GM19397 (cell line): ENCODE measurements around the gene ECHS1.
"Not testable (repeated sequence)": the region's sequence is repeated elsewhere in the genome, so short reads cannot be mapped to it uniquely, and the experiment has no call there.

ENCODE experiments used
- ATAC-seq: cut with Tn5 transposase; IDR thresholded peaks from one replicate; pipeline ENCODE4 v1.9.1; 2021; ENCODE audit warnings: mild to moderate bottlenecking, moderate library complexity; ENCODE audit not compliant: unreplicated experiment

Gene ECHS1

DNA sequence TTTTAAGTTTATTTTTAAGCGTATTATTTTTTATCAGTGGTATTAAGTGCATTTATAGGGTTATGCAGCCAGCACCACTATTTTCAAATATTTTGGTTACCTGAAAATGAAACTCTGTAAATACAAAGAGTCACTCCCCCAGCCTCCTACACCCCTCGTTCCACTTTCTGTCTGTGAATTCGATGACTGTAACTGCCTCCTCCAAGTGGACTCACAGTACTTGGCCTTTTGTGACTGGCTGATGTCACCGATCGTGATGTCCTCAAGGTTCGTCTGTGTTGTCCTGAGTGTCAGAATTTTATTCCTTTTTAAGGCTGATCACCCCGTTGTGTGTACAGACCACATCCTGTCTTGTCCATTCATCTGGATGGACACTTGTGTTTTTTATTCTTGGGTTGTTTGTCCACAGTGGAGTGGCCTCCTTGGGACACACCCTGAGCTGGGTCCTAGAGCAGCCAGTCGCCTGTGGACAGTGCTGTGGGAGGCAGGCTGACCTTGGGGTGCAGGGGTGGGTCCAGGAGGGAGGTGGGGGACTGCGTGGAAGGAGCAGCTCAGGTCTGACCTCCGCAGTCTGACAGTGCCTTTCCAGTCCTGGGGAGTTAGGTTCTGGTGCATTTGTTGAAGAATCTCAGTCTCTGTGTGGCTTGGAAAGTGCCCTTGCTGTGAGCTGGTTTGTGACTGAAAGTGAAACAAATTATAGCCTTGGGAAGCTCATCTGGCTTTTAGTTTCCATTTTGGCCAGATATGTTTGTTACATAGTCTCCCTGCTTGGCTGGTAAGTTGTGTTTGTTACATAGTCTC is 27.7 kb upstream of the ECHS1 start:
- no peak for ATAC-seq

DNA sequence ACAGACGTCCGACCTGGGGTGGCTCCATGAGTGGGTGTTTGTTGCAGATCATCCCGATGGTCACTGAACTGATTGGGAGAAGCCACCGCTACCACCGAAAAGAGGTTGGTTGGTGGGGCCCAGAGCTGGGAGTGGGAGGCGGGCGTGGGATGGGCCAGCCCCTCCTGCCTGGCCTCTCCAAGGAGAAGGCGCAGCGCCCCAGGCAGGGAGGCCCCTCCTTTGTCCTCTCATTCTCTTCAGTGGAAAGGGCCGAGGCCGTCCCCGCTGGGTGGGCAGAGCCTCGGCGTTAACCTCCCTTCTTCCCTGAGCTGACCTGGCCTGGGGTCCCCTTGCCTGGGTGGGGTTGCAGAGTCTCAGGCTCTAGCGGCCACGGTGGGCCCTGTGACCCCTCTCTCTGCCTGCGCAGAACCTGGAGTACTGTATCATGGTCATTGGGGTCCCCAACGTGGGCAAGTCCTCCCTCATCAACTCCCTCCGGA is 26.0 kb upstream of the ECHS1 start:
- no peak for ATAC-seq

DNA sequence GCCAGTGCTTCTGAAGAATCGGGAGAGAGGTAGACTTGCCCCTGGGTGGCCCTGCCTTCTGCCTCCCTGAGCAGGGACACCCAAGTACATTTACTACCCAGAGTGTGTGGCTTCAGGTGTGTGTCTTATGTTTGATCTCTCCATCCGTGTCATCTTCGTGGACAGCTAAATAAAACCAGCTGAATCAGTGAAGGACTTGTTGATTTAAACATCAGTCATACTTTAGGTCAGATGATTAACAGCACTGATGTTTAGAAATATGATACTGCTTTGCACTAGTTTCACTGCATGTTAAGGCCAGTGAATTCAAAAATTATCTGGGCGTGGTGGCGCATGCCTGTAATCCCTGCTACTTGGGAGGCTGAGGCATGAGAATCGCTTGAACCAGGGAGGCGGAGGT is 24.8 kb upstream of the ECHS1 start:
- ATAC-seq: no peak

DNA sequence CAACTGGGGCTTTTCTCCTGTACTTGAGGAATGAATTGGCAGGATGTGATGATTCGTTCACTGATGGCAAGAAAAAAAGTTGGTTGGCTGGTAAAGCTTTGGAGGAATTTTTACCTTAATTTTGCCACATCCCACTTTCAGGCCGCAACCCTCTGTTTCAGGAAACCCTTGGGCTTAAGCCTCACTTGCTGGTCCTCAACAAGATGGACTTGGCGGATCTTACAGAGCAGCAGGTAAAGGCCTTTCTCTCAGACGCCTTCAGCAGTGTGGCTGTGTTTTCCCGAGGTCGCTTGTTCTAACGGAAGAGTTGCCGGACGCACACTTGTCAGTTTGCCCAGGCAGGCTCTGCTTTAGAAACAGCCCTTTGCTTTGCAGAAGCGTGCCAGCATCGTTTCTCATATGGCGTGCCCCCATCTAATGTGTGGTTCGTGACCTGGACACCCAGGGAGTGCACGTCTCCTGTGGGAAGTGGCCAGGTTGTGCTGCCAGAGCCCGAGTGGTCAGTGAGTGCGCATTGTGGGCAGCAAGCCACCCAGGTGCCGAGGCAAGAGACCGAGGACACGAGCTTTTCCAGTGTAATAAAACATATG is 23.0 kb upstream of the ECHS1 start:
- ATAC-seq: no peak

DNA sequence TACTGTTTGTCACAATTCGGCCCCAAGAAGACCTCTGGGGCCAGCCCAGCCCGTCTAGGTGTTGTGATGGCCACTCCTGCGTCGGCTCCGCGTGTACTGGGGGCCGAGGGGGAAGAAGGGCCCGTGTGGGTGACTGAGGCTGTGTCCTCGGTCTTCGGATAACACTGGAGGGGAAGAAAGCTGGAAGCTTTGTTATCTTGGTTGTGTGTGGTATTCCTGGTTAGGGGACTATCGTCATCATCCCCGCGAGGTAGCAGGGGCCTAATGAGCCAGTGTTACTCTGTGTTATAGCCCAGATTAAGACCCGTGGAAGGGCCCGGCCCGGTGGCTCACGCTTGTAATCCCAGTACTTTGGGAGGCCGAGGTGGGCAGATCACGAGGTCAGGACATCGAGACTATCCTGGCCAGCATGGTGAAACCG is 21.7 kb upstream of the ECHS1 start:
- no peak for ATAC-seq

DNA sequence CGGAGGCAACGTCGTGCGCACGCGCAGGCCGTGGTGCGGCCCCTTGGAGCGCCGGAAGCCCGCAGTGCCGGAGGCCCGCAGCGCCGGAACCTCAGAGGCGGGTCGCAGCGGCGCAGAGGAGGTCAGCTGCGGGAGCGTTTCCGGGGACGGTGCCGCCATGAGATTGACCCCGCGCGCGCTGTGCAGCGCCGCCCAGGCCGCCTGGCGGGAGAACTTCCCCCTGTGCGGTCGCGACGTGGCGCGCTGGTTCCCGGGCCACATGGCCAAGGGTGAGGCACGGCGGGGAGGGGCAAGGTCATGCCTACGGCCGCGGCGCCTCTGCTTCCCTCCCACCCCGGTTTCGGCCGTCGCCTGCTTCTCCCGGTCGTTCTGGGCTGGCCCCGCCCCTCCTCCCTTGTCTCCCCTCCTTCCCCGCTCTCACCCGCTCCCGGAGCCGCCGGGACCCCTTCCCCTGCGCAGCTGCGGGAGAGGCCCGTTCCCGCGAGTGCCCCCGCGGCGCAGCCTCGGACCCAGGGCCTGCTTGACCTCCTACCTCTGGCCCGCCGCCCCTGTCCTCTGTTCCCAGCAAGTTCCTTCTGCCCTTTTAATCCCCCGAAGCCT is 21.0 kb upstream of the ECHS1 start, which contains the start of gene MTG1:
Gene MTG1, plus strand, starts transcription at position 94 of the 600 bp plus-strand sequence. Its CDS starts 64 bp downstream, at position 158.
- peak; percentile 68 for ATAC-seq

DNA sequence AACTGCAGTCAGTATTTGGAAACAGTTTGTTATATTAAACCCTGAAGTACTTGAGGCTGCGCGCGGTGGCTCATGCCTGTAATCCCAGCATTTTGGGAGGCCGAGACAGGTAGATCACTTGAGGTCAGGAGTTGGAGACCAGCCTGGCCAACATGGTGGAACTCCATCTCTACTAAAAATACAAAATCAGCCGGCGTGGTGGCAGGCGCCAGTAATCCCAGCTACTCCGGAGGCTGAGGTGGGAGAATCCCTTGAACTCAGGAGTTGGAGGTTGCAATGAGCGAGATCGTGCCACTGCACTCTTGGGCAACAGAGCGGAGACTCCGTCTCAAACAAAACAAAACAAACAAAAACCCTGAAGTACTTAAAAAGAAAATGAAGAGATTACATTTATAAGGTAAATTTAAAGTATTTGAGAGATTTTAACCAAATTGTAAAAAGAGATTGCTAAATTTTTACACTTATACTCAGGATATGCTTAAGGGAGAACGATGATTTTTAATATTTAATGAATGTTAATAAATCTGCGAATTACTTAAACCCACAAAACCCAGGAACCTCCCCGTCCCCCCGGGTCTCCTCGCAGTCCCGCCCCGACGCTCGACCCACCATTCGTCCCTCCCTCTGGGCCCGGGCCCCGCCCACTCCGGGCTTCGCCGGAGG is 20.4 kb upstream of the ECHS1 start:
- no peak for ATAC-seq

DNA sequence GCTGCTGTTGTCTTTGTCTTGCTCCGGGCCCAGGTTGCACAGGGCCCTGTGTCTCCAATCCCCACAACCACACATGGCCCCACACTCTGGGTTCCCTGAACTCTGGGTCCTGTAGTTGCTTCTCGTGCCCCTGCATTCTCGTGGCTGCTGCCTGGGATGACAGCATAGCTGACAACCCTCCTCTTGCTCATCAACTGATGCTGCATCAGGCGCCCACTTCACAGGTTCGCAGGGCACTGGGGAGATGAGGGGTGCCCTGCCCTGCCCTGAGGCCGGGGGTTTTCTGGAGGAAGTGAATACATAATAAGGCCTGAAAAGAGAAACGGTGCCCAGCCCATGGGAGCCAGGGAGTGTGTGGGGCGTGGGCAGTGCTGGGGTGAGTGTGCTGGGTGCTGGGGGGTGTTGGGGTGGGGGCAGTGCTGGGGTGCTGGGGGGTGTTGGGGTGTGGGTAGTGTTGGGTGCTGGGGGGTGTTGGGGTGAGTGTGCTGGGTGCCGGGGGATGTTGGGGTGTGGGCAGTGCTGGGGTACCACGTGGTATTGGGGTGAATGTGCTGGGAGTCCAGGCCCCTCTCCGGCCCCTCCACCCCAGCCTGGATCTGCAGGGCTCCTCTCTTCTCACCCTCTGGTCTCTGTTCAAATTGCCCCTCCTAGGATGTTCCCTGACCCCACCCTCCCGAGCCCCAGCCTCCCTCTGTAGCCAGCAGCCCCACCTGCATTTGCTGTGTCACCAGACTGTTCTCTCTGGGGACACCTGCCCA is 18.8 kb upstream of the ECHS1 start:
- ATAC-seq: no peak

DNA sequence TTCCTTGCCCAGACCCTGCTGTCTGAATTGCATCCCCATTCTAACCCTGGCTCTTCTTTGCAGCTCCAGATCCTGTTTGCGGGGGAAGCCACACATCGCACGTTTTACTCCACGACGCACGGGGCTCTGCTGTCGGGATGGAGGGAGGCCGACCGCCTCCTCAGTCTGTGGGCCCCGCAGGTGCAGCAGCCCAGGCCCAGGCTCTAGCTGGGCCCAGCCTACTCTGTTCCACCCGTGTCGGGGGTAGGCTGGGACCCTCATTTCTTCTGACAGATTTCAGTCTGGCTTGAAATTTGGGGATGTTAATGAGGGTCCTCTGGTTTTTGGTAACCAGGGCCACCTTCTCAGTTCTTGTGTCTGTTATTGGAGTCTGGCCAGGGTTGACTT is 18.1 kb upstream of the ECHS1 start:
- ATAC-seq: no peak

DNA sequence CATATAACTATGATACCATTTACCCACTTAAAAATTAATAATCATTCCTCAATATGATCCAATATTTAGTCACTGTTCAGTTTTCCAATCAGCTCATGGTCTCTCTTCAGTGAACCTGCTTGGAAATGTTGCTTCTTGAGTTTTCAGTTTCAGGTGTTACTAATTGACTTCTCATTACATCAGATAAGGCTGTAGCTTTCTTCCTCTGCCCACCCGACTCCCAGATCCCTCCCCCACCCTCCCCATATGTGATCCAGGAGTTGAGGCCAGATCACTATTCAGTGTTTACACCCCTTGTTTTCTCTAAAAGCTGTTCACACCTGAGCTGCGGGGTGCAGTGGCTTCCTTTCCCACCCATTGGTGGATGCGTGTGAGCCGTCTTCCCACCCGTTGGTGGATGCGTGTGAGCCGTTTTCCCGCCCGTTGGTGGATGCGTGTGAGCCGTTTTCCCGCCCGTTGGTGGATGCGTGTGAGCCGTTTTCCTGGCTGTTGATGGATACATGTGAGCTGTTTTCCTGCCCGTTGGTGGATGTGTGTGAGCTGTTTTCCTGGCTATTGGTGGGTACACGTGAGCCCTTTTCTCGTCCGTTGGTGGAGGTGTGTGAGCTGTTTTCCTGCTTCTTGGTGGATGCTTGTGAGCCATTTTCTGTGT is 17.6 kb upstream of the ECHS1 start:
- no peak for ATAC-seq

DNA sequence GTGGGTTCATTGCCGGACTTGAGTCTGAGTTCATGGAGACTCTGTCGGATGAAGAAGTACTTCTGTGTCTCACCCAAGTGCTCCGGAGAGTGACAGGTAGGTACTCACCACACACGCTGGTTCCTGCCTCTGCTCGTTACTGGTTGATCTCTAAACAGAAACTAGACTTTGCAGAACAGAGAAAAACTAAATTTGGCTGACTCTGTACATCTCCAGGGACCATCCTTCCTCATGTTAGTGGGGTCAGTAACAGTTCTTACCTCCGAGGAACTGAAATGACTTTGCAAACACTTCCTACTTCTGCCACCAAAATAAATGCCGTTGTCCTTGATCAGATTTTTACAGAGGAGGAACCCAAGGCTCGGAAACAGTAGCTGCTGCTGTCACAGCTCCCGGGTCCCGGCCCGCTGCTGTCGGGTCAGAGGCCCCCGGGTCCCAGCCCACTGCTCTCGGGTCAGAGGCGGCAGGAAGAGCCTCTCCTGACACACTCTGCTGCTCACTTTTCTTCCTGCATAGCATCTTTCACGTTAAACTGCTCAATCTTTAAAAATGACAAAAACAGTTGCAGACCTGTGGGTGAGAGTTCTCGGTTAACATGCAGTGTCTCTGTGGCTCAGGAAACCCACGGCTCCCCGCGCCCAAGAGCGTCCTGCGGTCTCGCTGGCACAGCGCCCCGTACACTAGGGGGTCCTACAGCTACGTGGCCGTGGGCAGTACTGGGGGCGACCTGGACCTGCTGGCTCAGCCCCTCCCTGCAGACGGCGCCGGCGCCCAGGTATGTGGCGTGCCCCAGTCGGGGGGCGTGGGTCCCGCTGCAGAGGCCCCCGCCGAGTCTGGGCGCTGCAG is 16.0 kb upstream of the ECHS1 start:
- peak; percentile 75 for ATAC-seq

DNA sequence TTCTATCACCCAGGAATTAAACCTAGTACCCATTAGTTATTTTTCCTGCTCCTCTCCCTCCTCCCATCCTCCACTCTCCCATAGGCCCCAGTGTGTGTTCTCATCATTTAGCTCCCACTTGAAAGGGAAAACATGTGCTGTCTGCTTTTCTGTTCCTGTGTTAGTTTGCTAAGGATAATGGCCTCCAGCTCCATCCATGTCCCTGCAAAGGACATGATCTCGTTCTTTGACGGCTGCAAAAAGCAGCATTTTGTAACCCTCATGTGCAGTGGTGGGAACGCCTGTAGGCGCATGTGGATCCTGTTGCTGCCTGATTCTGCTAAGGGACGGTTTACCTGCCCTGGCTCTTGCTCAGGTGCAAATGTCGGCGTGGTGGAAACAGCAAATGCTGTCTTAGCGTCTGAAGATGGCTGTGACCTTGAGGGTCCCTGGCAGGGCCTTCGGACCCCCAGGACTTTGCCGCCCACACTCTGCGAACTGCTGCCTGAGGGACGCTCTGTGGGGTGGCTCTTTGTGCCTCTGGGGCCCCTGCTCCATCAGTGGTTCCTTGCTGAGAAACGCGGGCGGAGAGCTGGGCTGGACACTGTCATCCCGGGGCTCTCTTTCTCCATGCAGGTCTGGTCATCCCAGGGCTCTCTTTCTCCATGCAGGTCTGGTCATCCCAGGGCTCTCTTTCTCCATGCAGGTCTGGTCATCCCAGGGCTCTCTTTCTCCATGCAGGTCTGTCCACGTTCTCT is 15.2 kb upstream of the ECHS1 start:
- ATAC-seq: no peak

DNA sequence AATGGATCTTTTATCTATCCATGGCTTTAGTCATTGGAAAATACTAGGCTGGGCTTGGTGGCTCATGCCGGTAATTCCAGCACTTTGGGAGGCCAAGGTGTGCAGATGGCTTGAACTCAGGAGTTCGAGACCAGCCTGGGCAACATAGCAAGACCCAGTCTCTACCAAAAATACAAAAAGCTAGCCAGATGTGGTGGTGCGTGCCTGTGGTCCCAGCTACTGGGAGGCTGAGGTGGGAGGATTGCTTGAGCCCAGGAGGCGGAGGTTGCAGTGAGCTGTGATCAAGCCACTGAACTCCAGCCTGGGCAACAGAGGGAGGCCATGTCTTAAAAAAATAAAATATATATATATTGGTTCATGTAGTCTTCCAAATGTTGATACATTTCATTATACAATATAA is 13.8 kb upstream of the ECHS1 start:
- ATAC-seq: not testable (repeated sequence)

DNA sequence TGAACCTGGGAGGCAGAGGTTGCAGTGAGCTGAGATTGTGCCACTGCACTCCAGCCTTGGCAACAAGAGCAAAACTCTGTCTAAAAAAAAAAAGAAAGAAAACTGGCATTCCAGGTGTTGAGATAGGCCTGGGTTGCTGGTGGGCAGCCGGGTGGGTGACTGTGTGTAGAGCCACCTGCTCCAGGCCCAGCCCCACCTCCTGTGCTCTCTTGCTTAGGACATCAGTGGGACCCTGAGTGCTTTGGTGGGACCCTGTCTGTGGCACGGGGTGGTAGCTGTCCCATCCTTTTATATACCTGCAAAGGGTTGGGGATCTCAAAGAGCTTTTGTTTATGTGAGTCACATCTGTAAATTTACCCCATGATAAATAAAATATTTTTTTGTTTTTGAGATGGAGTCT is 12.1 kb upstream of the ECHS1 start:
- ATAC-seq: no peak

DNA sequence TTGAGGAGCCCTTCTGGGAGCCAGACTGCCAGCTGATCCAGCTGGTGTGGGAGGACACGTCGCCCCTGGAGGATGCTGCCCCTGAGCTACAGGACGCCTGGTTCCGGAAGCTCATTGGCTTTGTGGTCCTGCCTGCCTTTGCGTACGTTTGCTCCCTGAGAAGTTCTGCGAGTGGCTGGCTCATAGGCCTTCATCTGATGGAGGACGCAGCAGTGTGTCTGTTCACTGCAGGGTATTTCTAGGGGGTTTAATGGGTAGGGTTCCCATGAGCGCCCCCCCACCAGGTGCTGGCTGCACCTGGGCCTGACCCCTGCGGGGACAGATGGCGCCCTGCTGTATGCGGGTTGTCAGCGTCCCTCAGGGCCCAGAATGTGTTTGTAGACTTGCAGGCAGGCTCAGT is 10.9 kb upstream of the ECHS1 start:
- no peak for ATAC-seq

DNA sequence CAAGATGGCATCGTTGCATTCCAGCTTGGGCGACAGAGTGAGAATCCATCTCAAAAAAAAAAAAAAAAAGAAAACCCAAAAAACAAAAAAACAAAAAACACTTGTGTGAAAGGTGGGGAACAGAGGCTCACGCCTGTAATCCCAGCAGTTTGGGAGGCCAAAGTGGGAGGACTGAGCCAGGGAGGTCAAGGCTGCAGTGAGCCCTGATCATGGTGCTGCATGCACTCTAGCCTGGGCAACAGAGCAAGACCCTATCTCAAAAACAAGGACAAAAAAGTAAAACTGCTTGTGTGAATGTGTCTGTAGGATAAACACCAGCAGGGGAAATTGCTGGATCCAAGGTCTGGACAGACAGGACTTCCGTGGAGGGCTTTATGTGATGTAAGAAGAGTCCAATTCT is 10.4 kb upstream of the ECHS1 start:
- ATAC-seq: no peak

DNA sequence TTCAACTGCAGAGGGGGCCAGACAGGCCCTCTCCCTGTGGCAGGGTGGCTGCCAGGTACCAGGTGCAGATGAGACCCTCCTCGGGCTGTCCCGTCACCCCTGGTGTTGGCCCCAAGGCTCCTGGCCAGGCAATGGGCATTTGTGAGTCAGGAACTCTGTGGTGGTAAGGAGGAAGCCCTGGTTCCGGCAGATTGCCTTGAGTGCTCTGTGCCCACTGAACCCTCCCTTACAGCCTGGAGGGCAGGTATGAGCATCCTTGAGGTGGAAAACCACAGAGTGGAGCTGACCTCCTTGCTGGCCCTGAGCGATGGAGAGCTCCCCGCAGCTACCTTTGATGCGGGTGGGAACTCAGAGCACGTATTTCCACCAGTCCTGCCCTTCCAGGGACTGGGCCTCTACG is 7.9 kb upstream of the ECHS1 start:
- ATAC-seq: no peak

DNA sequence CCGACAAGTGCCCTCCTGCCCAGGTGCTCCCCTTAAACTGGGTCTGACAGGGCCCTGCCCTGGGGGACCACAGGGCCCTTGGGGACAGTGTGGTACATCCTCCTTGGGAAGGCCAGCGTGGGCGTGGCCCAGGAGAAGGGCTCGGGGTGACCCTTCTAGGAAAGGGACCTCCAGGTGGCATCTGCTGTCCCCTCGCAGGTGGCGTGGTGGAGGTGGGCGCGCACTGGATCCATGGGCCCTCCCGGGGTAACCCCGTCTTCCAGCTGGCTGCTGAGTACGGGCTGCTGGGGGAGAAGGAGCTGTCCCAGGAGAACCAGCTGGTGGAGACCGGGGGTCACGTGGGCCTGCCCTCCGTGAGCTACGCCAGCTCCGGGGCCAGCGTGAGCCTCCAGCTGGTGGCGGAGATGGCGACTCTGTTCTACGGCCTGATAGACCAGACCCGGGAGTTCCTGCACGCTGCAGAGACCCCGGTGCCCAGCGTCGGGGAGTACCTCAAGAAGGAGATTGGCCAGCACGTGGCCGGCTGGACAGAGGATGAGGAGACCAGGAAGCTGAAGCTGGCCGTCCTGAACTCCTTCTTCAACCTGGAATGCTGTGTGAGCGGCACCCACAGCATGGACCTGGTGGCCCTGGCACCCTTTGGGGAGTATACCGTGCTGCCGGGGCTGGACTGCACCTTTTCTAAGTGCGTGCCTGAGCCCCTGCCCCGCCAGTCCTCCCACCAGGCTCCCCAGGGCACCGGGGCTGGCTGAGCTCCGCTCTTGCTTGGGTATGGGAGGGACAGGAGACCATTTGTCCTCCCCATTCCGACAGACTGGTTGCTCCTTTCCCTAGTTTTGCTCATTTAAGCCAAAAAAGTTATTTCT is 6.9 kb upstream of the ECHS1 start:
- ATAC-seq: no peak
